Islet of Langerhans (tissue), 1 donor: ENCODE measurements around the gene SPTLC1.
"Not testable (repeated sequence)": the region's sequence is repeated elsewhere in the genome, so short reads cannot be mapped to it uniquely, and the experiment has no call there.

Experiments used
- FAIRE-seq: peaks from one replicate; lab custom pipeline; 2011; peaks lifted over from hg19 to GRCh38; lab: Jason Lieb, UNC

The SPTLC1 gene

GRCh38 chr9:92030367-92030766, 84.8 kb downstream of the SPTLC1 start:
- no peak for FAIRE-seq

GRCh38 chr9:92029553-92029952, 85.7 kb downstream of the SPTLC1 start:
- no peak for FAIRE-seq

- FAIRE-seq, result no peak
These were observed 88.8 kb downstream of the SPTLC1 start for GRCh38 chr9:92026206-92027002.

GRCh38 chr9:92021785-92022541, 93.2 kb downstream of the SPTLC1 start:
- FAIRE-seq, result not testable (repeated sequence)

GRCh38 chr9:92019658-92020057, 95.6 kb downstream of the SPTLC1 start:
- no peak for FAIRE-seq

- FAIRE-seq, result no peak
These were observed 104.3 kb downstream of the SPTLC1 start for GRCh38 chr9:92010705-92011536.

GRCh38 chr9:92010253-92010652, 105.0 kb downstream of the SPTLC1 start:
- not testable (repeated sequence) for FAIRE-seq

GRCh38 chr9:92008041-92008440, 107.2 kb downstream of the SPTLC1 start:
- FAIRE-seq, result no peak

GRCh38 chr9:92004045-92004392, 111.2 kb downstream of the SPTLC1 start:
- FAIRE-seq, result no peak

- no peak for FAIRE-seq
These were observed 111.7 kb downstream of the SPTLC1 start for GRCh38 chr9:92003308-92004044.

GRCh38 chr9:92001948-92002347, 113.3 kb downstream of the SPTLC1 start:
- FAIRE-seq, result not testable (repeated sequence)

- FAIRE-seq, result no peak
These were observed 114.0 kb downstream of the SPTLC1 start for GRCh38 chr9:92001244-92001643.

- no peak for FAIRE-seq
These were observed 120.1 kb downstream of the SPTLC1 start for GRCh38 chr9:91995000-91995655.

GRCh38 chr9:91994422-91994821, 120.8 kb downstream of the SPTLC1 start:
- FAIRE-seq, result no peak

- no peak for FAIRE-seq
These were observed 122.7 kb downstream of the SPTLC1 start for GRCh38 chr9:91992461-91993041.

GRCh38 chr9:91991721-91992341, 123.4 kb downstream of the SPTLC1 start:
- no peak for FAIRE-seq

- no peak for FAIRE-seq
These were observed 129.0 kb downstream of the SPTLC1 start for GRCh38 chr9:91986248-91986647.

GRCh38 chr9:91985692-91986091, 129.5 kb downstream of the SPTLC1 start:
- no peak for FAIRE-seq
